ENCODE data around the gene HORMAD2. TPM values are rescaled to one million over a fixed set of nuclear protein-coding genes. Genes with fewer than 3 reads are reported as not detected.

Gene HORMAD2
- total and polyA plus RNA-seq, 2 donors (not counting 3 experiments of a cell fraction or from before 2014, with no cell fraction given) = not detected

DNA sequence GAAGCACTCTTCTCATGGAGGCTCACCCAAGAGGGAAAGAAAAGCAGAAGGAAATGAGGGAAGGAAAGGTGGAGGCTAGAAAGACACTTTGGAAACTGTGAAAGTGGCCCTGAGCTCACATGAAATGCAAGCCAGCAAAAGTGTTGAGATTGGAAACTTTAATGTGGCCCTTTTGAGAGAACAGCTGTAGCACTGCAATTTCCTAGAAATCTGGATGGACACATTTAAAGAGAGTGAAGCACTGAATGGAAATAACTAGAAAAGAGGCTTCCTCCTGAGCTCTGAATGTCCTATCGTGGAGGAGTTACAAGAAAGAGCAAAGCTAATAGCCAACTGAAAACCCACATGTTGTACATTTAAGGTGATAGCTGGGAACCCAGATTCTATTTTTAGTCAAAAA is 110.3 kb downstream of the HORMAD2 start:
- H3K27ac ChIP-seq (ENCODE audit: insufficient read depth, low read depth, low read length) = no peak overlapping the region
- ChIA-PET CTCF (interaction anchor here (1.1 to 1.2 kb wide), 4 partner anchors 8 to 82 kb away, joined by 3 read pairs; no protein-coding TSS in a partner anchor), POLR2A (no interaction called here)
- no peak overlapping the region for H2AFZ ChIP-seq (ENCODE audit: low read depth, low read length)
- no peaks in the 10 kb centered on the region for H3K36me3 ChIP-seq (ENCODE audit: control insufficient read depth in 2 of 2, extremely low read depth in 1 of 2, insufficient read depth in 2 of 2, low read length in 2 of 2)
- no peaks in the 10 kb centered on the region for H3K9me3 ChIP-seq (replicated peaks; ENCODE audit: control insufficient read depth, insufficient read depth, low read length)
- H3K79me2 ChIP-seq (ENCODE audit: control insufficient read depth, insufficient read depth, low read length) = no peaks in the 10 kb centered on the region
- no peak overlapping the region for H3K4me2 ChIP-seq (ENCODE audit: insufficient read depth, low read length)
- dilution Hi-C loops (cut with MboI; ENCODE audit: extremely low pct_ligation_motif_present, low sequenced_read_pairs) = no loop called here
- BruUV-seq (replicated peaks) = no TSS peak
- no peak overlapping the region for H3K9ac ChIP-seq (replicated peaks; ENCODE audit: extremely low read depth, insufficient read depth, low read length)
- no peaks in the 10 kb centered on the region for H4K20me1 ChIP-seq (replicated peaks; ENCODE audit: control insufficient read depth, extremely low read depth, insufficient read depth, low read length)
- no peak overlapping the region for H3K4me3 ChIP-seq (replicated peaks in 1 of 3; ENCODE audit: insufficient read depth in 1 of 3, low read depth in 1 of 3, low read length in 3 of 3)
- no peaks in the 10 kb centered on the region for H3K9me1 ChIP-seq (replicated peaks; ENCODE audit: control insufficient read depth, extremely low read depth, insufficient read depth, low read length)
- FAIRE-seq (no peak), DNase-seq (ENCODE audit: low read depth, low spot score) (no peak)
- no peaks in the 10 kb centered on the region for H3K27me3 ChIP-seq (ENCODE audit: control insufficient read depth in 2 of 2, insufficient read depth in 2 of 2, low read length in 2 of 2)
- TF ChIP-seq, protein P1, sequence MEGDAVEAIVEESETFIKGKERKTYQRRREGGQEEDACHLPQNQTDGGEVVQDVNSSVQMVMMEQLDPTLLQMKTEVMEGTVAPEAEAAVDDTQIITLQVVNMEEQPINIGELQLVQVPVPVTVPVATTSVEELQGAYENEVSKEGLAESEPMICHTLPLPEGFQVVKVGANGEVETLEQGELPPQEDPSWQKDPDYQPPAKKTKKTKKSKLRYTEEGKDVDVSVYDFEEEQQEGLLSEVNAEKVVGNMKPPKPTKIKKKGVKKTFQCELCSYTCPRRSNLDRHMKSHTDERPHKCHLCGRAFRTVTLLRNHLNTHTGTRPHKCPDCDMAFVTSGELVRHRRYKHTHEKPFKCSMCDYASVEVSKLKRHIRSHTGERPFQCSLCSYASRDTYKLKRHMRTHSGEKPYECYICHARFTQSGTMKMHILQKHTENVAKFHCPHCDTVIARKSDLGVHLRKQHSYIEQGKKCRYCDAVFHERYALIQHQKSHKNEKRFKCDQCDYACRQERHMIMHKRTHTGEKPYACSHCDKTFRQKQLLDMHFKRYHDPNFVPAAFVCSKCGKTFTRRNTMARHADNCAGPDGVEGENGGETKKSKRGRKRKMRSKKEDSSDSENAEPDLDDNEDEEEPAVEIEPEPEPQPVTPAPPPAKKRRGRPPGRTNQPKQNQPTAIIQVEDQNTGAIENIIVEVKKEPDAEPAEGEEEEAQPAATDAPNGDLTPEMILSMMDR (IDR thresholded peaks at IDR 0.05; ENCODE audit: extremely low read depth in 1 of 2, insufficient read depth in 1 of 2, low read depth in 1 of 2, low read length in 2 of 2) = no peak
- no peak for TF ChIP-seq POLR2A (IDR thresholded peaks at IDR 0.05; ENCODE audit: low read depth, low read length)
- TF ChIP-seq, protein P2, sequence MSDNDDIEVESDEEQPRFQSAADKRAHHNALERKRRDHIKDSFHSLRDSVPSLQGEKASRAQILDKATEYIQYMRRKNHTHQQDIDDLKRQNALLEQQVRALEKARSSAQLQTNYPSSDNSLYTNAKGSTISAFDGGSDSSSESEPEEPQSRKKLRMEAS (IDR thresholded peaks at IDR 0.05; ENCODE audit: insufficient read depth, insufficient read length) = no peak
- intact Hi-C loops (cut with micrococcal nuclease) = no loop called here
- peaks cover 26% of the 10 kb centered on the region for H3K4me1 ChIP-seq (ENCODE audit: control insufficient read depth, extremely low read depth, insufficient read depth, low read length)

DNA sequence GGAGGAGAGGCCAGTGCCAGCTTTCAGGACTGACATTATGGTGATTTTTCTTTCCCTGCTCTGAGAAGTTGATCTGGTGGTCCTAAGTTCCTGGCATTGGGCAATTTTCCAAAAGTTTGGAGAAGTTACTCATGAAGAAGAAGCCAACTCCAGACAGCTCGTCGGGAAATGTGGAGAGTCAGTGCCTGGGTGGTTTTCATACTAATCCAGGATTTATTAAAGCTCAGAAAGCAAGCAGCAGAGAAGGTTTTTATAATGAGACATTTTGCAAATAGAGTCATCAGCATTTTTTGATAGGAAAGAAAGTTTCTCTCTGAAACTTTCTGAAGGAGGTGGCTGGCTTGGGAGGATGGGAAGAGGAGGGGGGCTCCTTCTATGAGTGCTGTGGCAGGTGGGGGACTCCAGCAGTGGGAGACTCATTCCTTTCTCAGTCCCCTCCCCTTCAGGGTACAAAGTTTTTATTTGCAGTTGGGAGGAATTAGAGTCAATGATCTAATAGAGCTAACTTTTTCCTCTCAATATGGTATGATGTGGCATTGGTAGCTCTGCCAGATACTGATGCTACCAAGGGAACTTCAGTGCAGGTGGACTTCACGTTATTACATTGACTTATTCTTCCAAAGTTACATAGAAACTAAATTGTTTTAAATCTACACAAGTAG is 110.9 kb downstream of the HORMAD2 start:
- ChIA-PET POLR2A (no interaction called here), CTCF (interaction anchor here (1.1 to 1.2 kb wide), 4 partner anchors 9 to 83 kb away, joined by 3 read pairs; no protein-coding TSS in a partner anchor)
- FAIRE-seq (no peak), DNase-seq (ENCODE audit: low read depth, low spot score) (no peak)
- intact Hi-C loops (cut with micrococcal nuclease) (no loop called here), dilution Hi-C loops (cut with MboI; ENCODE audit: extremely low pct_ligation_motif_present, low sequenced_read_pairs) (no loop called here)
- peaks cover 32% of the 10 kb centered on the region for H3K4me1 ChIP-seq (ENCODE audit: control insufficient read depth, extremely low read depth, insufficient read depth, low read length)
- no peak overlapping the region for H3K9ac ChIP-seq (replicated peaks; ENCODE audit: extremely low read depth, insufficient read depth, low read length)
- H3K4me3 ChIP-seq (replicated peaks in 1 of 3; ENCODE audit: insufficient read depth in 1 of 3, low read depth in 1 of 3, low read length in 3 of 3) = no peak overlapping the region
- no TSS peak for BruUV-seq (replicated peaks)
- H3K36me3 ChIP-seq (ENCODE audit: control insufficient read depth in 2 of 2, extremely low read depth in 1 of 2, insufficient read depth in 2 of 2, low read length in 2 of 2) = no peaks in the 10 kb centered on the region
- H3K27ac ChIP-seq (ENCODE audit: insufficient read depth, low read depth, low read length) = no peak overlapping the region
- H3K27me3 ChIP-seq (ENCODE audit: control insufficient read depth in 2 of 2, insufficient read depth in 2 of 2, low read length in 2 of 2) = no peaks in the 10 kb centered on the region
- H3K9me1 ChIP-seq (replicated peaks; ENCODE audit: control insufficient read depth, extremely low read depth, insufficient read depth, low read length) = no peaks in the 10 kb centered on the region
- H3K9me3 ChIP-seq (replicated peaks; ENCODE audit: control insufficient read depth, insufficient read depth, low read length) = no peaks in the 10 kb centered on the region
- no peak overlapping the region for H2AFZ ChIP-seq (ENCODE audit: low read depth, low read length)
- H3K79me2 ChIP-seq (ENCODE audit: control insufficient read depth, insufficient read depth, low read length) = no peaks in the 10 kb centered on the region
- H4K20me1 ChIP-seq (replicated peaks; ENCODE audit: control insufficient read depth, extremely low read depth, insufficient read depth, low read length) = no peaks in the 10 kb centered on the region
- no peak for TF ChIP-seq FOS (IDR thresholded peaks at IDR 0.05; ENCODE audit: borderline replicate concordance, insufficient read depth, low read length)
- no peak for TF ChIP-seq POLR2AphosphoS5 (IDR thresholded peaks at IDR 0.05; ENCODE audit: insufficient read depth, low read depth, low read length)
- no peak for TF ChIP-seq GATA2 (IDR thresholded peaks at IDR 0.05; ENCODE audit: insufficient read depth, insufficient read length, low read depth, low read length)
- TF ChIP-seq, protein P1 (IDR thresholded peaks at IDR 0.05; ENCODE audit: extremely low read depth in 1 of 2, insufficient read depth in 1 of 2, low read depth in 1 of 2, low read length in 2 of 2) = no peak
- no peak for TF ChIP-seq MYC (IDR thresholded peaks at IDR 0.05; ENCODE audit: low read depth, low read length)
- no peak for TF ChIP-seq POLR2A (IDR thresholded peaks at IDR 0.05; ENCODE audit: low read depth, low read length)
- no peak for TF ChIP-seq JUN (IDR thresholded peaks at IDR 0.05; ENCODE audit: borderline replicate concordance, insufficient read depth, insufficient read length, low read depth)
- TF ChIP-seq, protein P2 (IDR thresholded peaks at IDR 0.05; ENCODE audit: insufficient read depth, insufficient read length) = no peak
- no peak for TF ChIP-seq EZH2 (IDR thresholded peaks at IDR 0.05; ENCODE audit: borderline replicate concordance, low read depth, low read length, severe bottlenecking)
- no peak overlapping the region for H3K4me2 ChIP-seq (ENCODE audit: insufficient read depth, low read length)

Measured in endothelial cell of umbilical vein (primary cell).